Coronary artery (tissue), 2 donors: ENCODE measurements around the gene HSDL1.
"Not testable (repeated sequence)": the region's sequence is repeated elsewhere in the genome, so short reads cannot be mapped to it uniquely, and the experiment has no call there.

Experiments used
- DNase-seq: peaks from one replicate; pipeline ENCODE4 v3.0.0-alpha.2; 2017; ENCODE audit warnings: low spot score
- H3K27ac ChIP-seq, 2 donors: fragments of 200-600 bp; sonication (generic); one replicate each; pipeline ENCODE4 v1.5.1; 2016 to 2019
- H3K4me3 ChIP-seq: fragments of 200-600 bp; sonication (generic); 2 replicates; pipeline ENCODE4 v1.5.1; 2016; ENCODE audit warnings: mild to moderate bottlenecking, moderate library complexity
- CTCF ChIP-seq: fragments of 200-600 bp; sonication (generic); IDR thresholded peaks from one replicate; pipeline ENCODE4 v1.5.1; 2019; ENCODE audit warnings: antibody characterized with exemption

The HSDL1 gene

DNA sequence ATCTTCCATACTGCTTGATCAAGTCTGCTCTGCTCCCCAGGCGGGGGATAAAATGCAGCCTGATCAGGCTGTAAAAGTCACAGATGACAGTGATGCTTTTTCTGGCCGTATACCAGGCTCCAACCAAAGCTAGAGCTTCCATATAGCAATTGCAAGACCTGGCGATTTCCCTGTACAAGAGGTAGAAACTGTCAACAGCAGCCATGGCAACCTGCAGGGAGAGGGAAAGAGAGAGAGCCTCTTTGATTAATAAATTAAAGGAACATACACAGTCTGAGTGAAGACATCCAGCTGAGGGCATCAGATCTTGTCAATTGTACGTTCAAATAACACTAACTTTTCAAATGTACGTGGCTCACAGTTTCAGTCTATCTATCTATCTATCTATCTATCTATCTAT is 13.9 kb downstream of the HSDL1 start:
- H3K27ac ChIP-seq, result no peak overlapping the region
- H3K4me3 ChIP-seq, result no peak overlapping the region
- TF ChIP-seq CTCF, result no peak
- peak; percentile 40 for DNase-seq

GRCh38 chr16:84124257-84125073 is 20.5 kb downstream of the HSDL1 start:
- DNase-seq, result no peak
- Histone ChIP-seq H3K27ac (no peak overlapping the region), H3K4me3 (no peak overlapping the region)
- no peak for TF ChIP-seq CTCF

GRCh38 chr16:84121007-84121406 is 24.0 kb downstream of the HSDL1 start:
- no peak for TF ChIP-seq CTCF
- H3K27ac ChIP-seq, result no peak overlapping the region
- no peak overlapping the region for H3K4me3 ChIP-seq
- DNase-seq, result no peak

DNA sequence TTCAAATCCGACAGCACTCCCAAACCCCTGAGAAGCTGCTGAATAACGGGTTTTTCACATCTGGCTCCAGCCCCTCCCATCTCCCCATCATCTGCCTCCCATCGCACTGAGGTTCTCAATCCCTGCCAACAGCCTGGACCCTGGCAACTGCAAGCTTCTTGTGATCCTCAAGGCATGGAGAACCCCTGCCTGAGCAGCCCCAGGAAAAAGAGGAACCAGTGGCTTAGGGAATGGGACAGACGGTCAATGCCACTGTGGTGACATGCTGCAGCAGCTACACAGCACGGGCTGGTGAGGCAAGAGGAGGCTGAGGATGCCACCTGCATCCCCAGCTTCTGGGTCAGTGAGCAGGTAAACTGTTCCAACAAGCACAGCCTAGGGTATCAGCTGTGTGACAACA is 25.0 kb downstream of the HSDL1 start:
- Histone ChIP-seq H3K4me3 (no peak overlapping the region), H3K27ac (no peak overlapping the region)
- no peak for TF ChIP-seq CTCF
- DNase-seq, result no peak

DNA sequence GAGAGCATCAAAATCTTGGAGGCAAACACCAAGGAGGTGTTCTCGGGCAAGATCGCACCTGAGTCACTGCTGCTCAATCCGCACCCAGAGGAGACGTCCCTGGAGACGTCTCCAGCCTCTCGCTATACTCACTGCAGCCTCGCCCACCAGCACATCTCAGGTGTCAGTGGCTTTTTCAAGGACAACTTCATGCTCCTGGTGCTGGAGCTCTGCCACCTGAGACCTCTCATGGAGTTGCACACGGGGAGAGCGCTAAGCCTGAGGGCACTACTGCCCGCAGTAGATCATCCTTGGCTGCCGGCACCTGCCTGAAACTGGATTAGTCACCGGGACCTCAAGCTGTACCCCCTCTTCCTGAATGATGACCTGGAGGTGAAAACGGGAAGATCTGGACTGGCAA is 25.6 kb downstream of the HSDL1 start:
- no peak for TF ChIP-seq CTCF
- DNase-seq, result no peak
- Histone ChIP-seq H3K27ac (no peak overlapping the region), H3K4me3 (no peak overlapping the region)

GRCh38 chr16:84118315-84118714 is 26.7 kb downstream of the HSDL1 start:
- not testable (repeated sequence) for H3K27ac ChIP-seq, H3K4me3 ChIP-seq, DNase-seq

- DNase-seq, result no peak
- Histone ChIP-seq H3K27ac (peak overlapping the region; percentile 81 to 94), H3K4me3 (peak overlapping the region; percentile 89)
- no peak for TF ChIP-seq CTCF
Measured at GRCh38 chr16:84117494-84117843, 27.5 kb downstream of the HSDL1 start.
